Vagina (tissue), 2 donors: Measurements from ENCODE around the gene IFIT2. TPM values are rescaled to one million over a fixed set of nuclear protein-coding genes. Genes with fewer than 3 reads are reported as not detected.

Source experiments
- DNase-seq, 2 donors: peaks; one replicate each; pipeline ENCODE4 v3.0.0-alpha.2; 2017; ENCODE audit errors: extremely low spot score in 2 of 2
- H3K27ac ChIP-seq: fragments of 200-600 bp; sonication (generic); one replicate; pipeline ENCODE4 v1.5.1; 2019
- H3K27me3 ChIP-seq: fragments of 200-600 bp; sonication (generic); one replicate; pipeline ENCODE4 v1.5.1; 2019
- H3K36me3 ChIP-seq, 2 donors: fragments of 200-600 bp; sonication (generic); one replicate each; pipeline ENCODE4 v1.5.1; 2017 to 2019
- H3K4me1 ChIP-seq: fragments of 200-600 bp; sonication (generic); one replicate; pipeline ENCODE4 v1.5.1; 2019
- H3K4me3 ChIP-seq, 2 donors: fragments of 200-600 bp; sonication (generic); 1 replicate in 1 of 2; 2 replicates in 1 of 2; pipeline ENCODE4 v1.5.1; 2016 to 2019
- H3K9me3 ChIP-seq: fragments of 200-600 bp; sonication (generic); one replicate; pipeline ENCODE4 v1.5.1; 2019
- CTCF ChIP-seq, 3 experiments: fragments of 450-650 bp in 2 of 3; fragments of 200-600 bp in 1 of 3; sonication (generic) in 1 of 3; IDR thresholded peaks; one replicate each; pipeline ENCODE4 v1.5.1; 2017 to 2019; ENCODE audit warnings: antibody characterized with exemption in 3 of 3, mild to moderate bottlenecking in 2 of 3, moderate library complexity in 2 of 3
- POLR2A ChIP-seq, 2 donors: fragments of 450-650 bp; IDR thresholded peaks; one replicate each; pipeline ENCODE4 v1.6.1; 2017; ENCODE audit warnings: antibody characterized with exemption in 2 of 2, mild to moderate bottlenecking in 2 of 2, moderate library complexity in 2 of 2
- POLR2AphosphoS5 ChIP-seq, 2 donors: sonication (generic); formaldehyde crosslinking; IDR thresholded peaks; one replicate each; pipeline ENCODE4 v1.9.0; 2017; ENCODE audit warnings: antibody characterized with exemption in 2 of 2, mild to moderate bottlenecking in 2 of 2, low read depth in 1 of 2; ENCODE audit not compliant: insufficient read depth in 1 of 2
- intact Hi-C: fragments of 100-400 bp; cut with DNase I; formaldehyde crosslinking; loops from one replicate; pipeline ENCODE4 v1.15.1; 2023
- total RNA-seq: library from RNA; depleted of rRNA; stranded (reverse); fragments of >200 nt; gene quantifications from one replicate; pipeline ENCODE4 v1.2.3, GENCODE V29; 2016

The IFIT2 gene
- total RNA-seq, 1 donor from 2014 or later = 2.9 TPM

- H3K36me3 ChIP-seq = no peaks in the 10 kb centered on the region
- no peaks in the 10 kb centered on the region for H3K27me3 ChIP-seq
- H3K27ac ChIP-seq = peak overlapping the region; percentile 85
- intact Hi-C loops = no loop called here
- no peak for DNase-seq
- no peak overlapping the region for H3K4me3 ChIP-seq
- no peak for TF ChIP-seq CTCF (IDR thresholded peaks at IDR 0.05)
- no peak for TF ChIP-seq POLR2AphosphoS5 (IDR thresholded peaks at IDR 0.05; ENCODE audit: insufficient read depth in 1 of 2, low read depth in 1 of 2)
- TF ChIP-seq POLR2A (IDR thresholded peaks at IDR 0.05) = no peak
- H3K4me1 ChIP-seq = peaks cover 30% of the 10 kb centered on the region
- no peaks in the 10 kb centered on the region for H3K9me3 ChIP-seq
Observed at GRCh38 chr10:89352802-89353201, 51.0 kb downstream of the IFIT2 start.

- TF ChIP-seq CTCF (IDR thresholded peaks at IDR 0.05) = no peak
- TF ChIP-seq POLR2AphosphoS5 (IDR thresholded peaks at IDR 0.05; ENCODE audit: insufficient read depth in 1 of 2, low read depth in 1 of 2) = no peak
- no peak for TF ChIP-seq POLR2A (IDR thresholded peaks at IDR 0.05)
- Histone ChIP-seq H3K9me3 (no peaks in the 10 kb centered on the region), H3K27ac (no peak overlapping the region), H3K4me3 (no peak overlapping the region), H3K4me1 (peaks cover 21% of the 10 kb centered on the region), H3K27me3 (no peaks in the 10 kb centered on the region), H3K36me3 (no peaks in the 10 kb centered on the region)
- DNase-seq = no peak
- intact Hi-C loops = no loop called here
Observed at GRCh38 chr10:89355394-89355931, 53.6 kb downstream of the IFIT2 start.

GRCh38 chr10:89357096-89357495 is 55.2 kb downstream of the IFIT2 start:
- no peak overlapping the region for H3K4me3 ChIP-seq
- no peak for DNase-seq
- no peak for TF ChIP-seq POLR2AphosphoS5 (IDR thresholded peaks at IDR 0.05; ENCODE audit: insufficient read depth in 1 of 2, low read depth in 1 of 2)
- TF ChIP-seq CTCF (IDR thresholded peaks at IDR 0.05) = no peak
- TF ChIP-seq POLR2A (IDR thresholded peaks at IDR 0.05) = no peak
- intact Hi-C loops = no loop called here
- H3K9me3 ChIP-seq = no peaks in the 10 kb centered on the region
- H3K27me3 ChIP-seq = no peaks in the 10 kb centered on the region
- no peak overlapping the region for H3K27ac ChIP-seq
- no peaks in the 10 kb centered on the region for H3K36me3 ChIP-seq
- H3K4me1 ChIP-seq = peaks cover 5% of the 10 kb centered on the region

- TF ChIP-seq POLR2A (IDR thresholded peaks at IDR 0.05) (no peak), POLR2AphosphoS5 (IDR thresholded peaks at IDR 0.05; ENCODE audit: insufficient read depth in 1 of 2, low read depth in 1 of 2) (no peak), CTCF (IDR thresholded peaks at IDR 0.05) (no peak)
- Histone ChIP-seq H3K4me3 (no peak overlapping the region), H3K36me3 (no peaks in the 10 kb centered on the region), H3K9me3 (no peaks in the 10 kb centered on the region), H3K27me3 (no peaks in the 10 kb centered on the region), H3K4me1 (no peaks in the 10 kb centered on the region), H3K27ac (no peak overlapping the region)
- no peak for DNase-seq
- intact Hi-C loops = no loop called here
Observed at GRCh38 chr10:89357975-89358374, 56.1 kb downstream of the IFIT2 start.

Other genes starting within 250 kb of the IFIT2 start
- 0.74 TPM for gene CH25H, start 94.7 kb upstream of the IFIT2 start, total RNA-seq
- gene LIPA, start 50.3 kb upstream of the IFIT2 start, total RNA-seq = 27.7 TPM
- 6.1 TPM for gene IFIT3, start 26.0 kb downstream of the IFIT2 start, total RNA-seq
- not detected for gene IFIT1B, start 76.0 kb downstream of the IFIT2 start, total RNA-seq
- gene IFIT1, start 90.6 kb downstream of the IFIT2 start, total RNA-seq = 7.4 TPM
- gene IFIT5, start 112.5 kb downstream of the IFIT2 start, total RNA-seq = 9.1 TPM
- 3.7 TPM for gene SLC16A12, start 233.5 kb downstream of the IFIT2 start, total RNA-seq